ENCODE results near the gene TMSB4X.

The TMSB4X gene

DNA sequence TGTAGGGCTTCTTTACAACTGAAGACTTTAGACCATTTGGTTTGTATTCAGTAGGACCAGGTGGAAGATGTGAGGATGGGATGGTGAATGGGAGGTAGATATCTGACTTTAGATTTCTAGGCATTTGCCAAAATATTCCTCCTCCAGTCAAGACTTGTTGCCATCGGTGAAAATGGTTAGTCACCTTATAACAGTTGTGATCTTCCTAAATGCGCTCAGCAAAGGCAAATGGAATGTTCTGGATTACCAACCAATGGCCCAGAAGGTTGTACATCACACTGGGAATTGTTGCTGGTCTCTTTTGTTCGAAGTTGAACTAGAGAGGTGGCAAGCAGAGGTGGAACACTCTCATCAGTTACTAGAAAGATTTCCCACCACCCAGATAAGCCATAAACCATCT lies 33.9 kb downstream of the TMSB4X start:
- peak overlapping the region; percentile 53 for H3K27ac ChIP-seq (ENCODE audit: poor library complexity, severe bottlenecking)
- H3K9me3 ChIP-seq (ENCODE audit: severe bottlenecking), result no peaks in the 10 kb centered on the region
- peaks cover 22% of the 10 kb centered on the region for H3K4me1 ChIP-seq (ENCODE audit: insufficient read depth, poor library complexity, severe bottlenecking)
- H3K27me3 ChIP-seq (ENCODE audit: insufficient read depth, poor library complexity, severe bottlenecking), result no peaks in the 10 kb centered on the region
- no peak for TF ChIP-seq CTCF (IDR thresholded peaks at IDR 0.05; ENCODE audit: poor library complexity, severe bottlenecking)
- ATAC-seq (ENCODE audit: low read depth) (no peak), DNase-seq (ENCODE audit: low spot score) (no peak)
- no peak overlapping the region for H3K4me3 ChIP-seq (ENCODE audit: severe bottlenecking)
- H3K36me3 ChIP-seq (ENCODE audit: low read depth), result no peaks in the 10 kb centered on the region

DNA sequence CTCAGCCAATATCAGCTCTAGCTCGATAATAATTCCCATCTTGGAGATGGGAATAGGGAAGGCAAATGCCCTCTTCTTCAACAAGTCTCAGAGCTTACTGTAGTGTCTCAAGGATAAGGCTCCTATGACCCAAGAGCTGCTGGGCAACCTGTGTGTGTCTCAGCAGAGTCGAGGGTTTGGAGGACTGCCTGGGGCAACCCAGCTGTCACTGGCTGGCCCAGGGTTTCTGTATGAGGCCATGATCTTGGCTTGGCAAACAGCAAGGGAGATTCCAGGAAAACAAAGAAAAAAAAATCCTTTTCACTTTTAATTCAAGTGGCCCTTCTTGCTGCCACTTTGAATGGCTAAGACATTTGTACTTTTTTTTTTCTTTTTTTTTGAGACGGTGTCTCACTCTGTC lies 34.4 kb downstream of the TMSB4X start:
- TF ChIP-seq CTCF (IDR thresholded peaks at IDR 0.05; ENCODE audit: poor library complexity, severe bottlenecking), result no peak
- H3K36me3 ChIP-seq (ENCODE audit: low read depth), result no peaks in the 10 kb centered on the region
- H3K9me3 ChIP-seq (ENCODE audit: severe bottlenecking), result no peaks in the 10 kb centered on the region
- H3K4me1 ChIP-seq (ENCODE audit: insufficient read depth, poor library complexity, severe bottlenecking), result peaks cover 22% of the 10 kb centered on the region
- H3K4me3 ChIP-seq (ENCODE audit: severe bottlenecking), result no peak overlapping the region
- peak overlapping the region; percentile 30 for H3K27ac ChIP-seq (ENCODE audit: poor library complexity, severe bottlenecking)
- no peaks in the 10 kb centered on the region for H3K27me3 ChIP-seq (ENCODE audit: insufficient read depth, poor library complexity, severe bottlenecking)
- no peak for ATAC-seq (ENCODE audit: low read depth)
- no peak for DNase-seq (ENCODE audit: low spot score)

DNA sequence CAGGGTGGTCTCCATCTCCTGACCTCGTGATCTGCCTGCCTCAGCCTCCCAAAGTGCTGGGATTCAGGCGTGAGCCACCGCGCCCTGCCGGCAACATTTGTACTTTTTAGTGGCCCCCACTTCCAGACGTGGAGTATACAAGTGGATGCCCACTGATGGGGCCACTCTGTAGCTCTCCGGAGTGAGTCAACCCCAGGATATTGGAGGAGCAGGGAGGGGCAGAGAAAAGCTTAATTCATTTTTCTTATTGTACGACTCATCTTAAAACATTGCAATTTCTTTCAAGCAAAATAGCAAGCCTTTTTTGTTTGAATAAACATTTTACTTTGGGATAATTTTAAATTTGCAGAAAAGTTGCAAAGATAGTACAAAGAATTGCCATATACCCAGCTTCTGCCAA lies 34.9 kb downstream of the TMSB4X start:
- Histone ChIP-seq H3K36me3 (ENCODE audit: low read depth) (no peaks in the 10 kb centered on the region), H3K4me1 (ENCODE audit: insufficient read depth, poor library complexity, severe bottlenecking) (peaks cover 22% of the 10 kb centered on the region), H3K27ac (ENCODE audit: poor library complexity, severe bottlenecking) (peak overlapping the region; percentile 30), H3K27me3 (ENCODE audit: insufficient read depth, poor library complexity, severe bottlenecking) (no peaks in the 10 kb centered on the region), H3K4me3 (ENCODE audit: severe bottlenecking) (no peak overlapping the region), H3K9me3 (ENCODE audit: severe bottlenecking) (no peaks in the 10 kb centered on the region)
- TF ChIP-seq CTCF (IDR thresholded peaks at IDR 0.05; ENCODE audit: poor library complexity, severe bottlenecking), result no peak
- ATAC-seq (ENCODE audit: low read depth) (peak; percentile 54; the same call in 2 of the 3 replicates), DNase-seq (ENCODE audit: low spot score) (no peak)

GRCh38 chrX:13010546-13010945 lies 35.6 kb downstream of the TMSB4X start:
- ATAC-seq (ENCODE audit: low read depth) (no peak), DNase-seq (ENCODE audit: low spot score) (no peak)
- Histone ChIP-seq H3K4me1 (ENCODE audit: insufficient read depth, poor library complexity, severe bottlenecking) (peaks cover 22% of the 10 kb centered on the region), H3K9me3 (ENCODE audit: severe bottlenecking) (no peaks in the 10 kb centered on the region), H3K27me3 (ENCODE audit: insufficient read depth, poor library complexity, severe bottlenecking) (no peaks in the 10 kb centered on the region), H3K36me3 (ENCODE audit: low read depth) (no peaks in the 10 kb centered on the region), H3K27ac (ENCODE audit: poor library complexity, severe bottlenecking) (peak overlapping the region; percentile 30), H3K4me3 (ENCODE audit: severe bottlenecking) (no peak overlapping the region)
- TF ChIP-seq CTCF (IDR thresholded peaks at IDR 0.05; ENCODE audit: poor library complexity, severe bottlenecking), result no peak

DNA sequence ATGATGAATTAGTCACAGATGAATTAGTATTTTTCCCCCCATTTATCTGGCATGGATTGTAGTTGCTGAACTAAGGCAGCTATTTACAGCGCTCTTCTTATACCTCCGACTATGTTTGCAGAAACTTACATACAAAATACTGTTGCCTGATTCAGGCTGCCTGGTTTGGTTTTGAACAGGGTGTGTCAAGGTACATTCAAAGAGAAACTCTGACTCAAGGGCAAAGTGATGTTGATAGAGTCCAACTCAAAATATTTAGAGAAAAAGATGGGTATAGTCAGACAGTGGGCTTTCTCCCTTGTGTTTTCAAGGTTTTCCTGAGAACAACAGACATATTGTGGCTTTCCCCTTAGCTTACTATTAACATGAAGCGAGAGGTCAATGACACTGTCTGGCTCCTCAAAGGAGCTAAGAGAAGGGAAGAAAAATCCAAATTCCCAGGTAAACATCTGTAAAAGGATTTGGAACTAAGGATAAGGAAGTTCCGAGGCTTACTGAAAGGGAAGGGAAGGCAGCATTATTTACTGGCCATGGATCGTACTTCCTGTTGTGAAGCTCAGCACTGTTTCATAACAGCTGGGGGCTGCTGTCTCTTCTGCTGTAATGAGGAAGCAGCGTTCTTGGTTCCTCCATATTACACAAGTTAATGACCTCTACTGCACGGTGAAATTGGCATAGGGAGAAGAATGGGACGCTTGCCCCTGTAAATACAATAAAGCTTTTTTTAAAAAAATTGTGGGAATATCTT lies 38.6 kb downstream of the TMSB4X start:
- no peak overlapping the region for H3K4me3 ChIP-seq (ENCODE audit: severe bottlenecking)
- DNase-seq (ENCODE audit: low spot score) (no peak), ATAC-seq (ENCODE audit: low read depth) (no peak)
- H3K27ac ChIP-seq (ENCODE audit: poor library complexity, severe bottlenecking), result no peak overlapping the region
- H3K36me3 ChIP-seq (ENCODE audit: low read depth), result no peaks in the 10 kb centered on the region
- H3K9me3 ChIP-seq (ENCODE audit: severe bottlenecking), result no peaks in the 10 kb centered on the region
- H3K27me3 ChIP-seq (ENCODE audit: insufficient read depth, poor library complexity, severe bottlenecking), result no peaks in the 10 kb centered on the region
- TF ChIP-seq CTCF (IDR thresholded peaks at IDR 0.05; ENCODE audit: poor library complexity, severe bottlenecking), result no peak
- peaks cover 10% of the 10 kb centered on the region for H3K4me1 ChIP-seq (ENCODE audit: insufficient read depth, poor library complexity, severe bottlenecking)
